Measurements from ENCODE around the gene HOXD12.

The HOXD12 gene

DNA sequence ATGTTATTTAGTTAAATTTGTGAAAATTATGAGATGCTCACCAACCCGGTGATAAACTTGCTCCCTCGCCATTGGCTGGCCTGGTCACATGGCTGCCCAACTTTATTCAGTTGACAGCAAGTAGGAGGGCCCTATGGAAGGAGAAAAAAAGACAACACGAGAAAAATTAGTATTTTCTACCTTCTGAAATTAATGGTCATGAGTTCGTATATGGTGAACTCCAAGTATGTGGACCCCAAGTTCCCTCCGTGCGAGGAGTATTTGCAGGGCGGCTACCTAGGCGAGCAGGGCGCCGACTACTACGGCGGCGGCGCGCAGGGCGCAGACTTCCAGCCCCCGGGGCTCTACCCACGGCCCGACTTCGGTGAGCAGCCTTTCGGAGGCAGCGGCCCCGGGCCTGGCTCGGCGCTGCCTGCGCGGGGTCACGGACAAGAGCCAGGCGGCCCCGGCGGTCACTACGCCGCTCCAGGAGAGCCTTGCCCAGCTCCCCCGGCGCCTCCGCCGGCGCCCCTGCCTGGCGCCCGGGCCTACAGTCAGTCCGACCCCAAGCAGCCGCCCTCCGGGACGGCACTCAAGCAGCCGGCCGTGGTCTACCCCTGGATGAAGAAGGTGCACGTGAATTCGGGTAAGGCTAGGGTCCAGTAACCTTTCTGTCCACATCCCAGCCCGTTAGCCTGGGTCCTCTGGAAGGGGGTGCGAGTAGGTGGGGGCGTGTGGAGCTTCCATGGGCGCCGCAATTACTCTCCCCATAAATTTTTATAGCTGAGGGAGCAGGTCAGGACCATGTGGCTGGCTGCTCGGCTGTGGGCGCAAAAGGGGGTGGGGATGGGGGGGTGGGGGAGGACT lies 52.1 kb downstream of the HOXD12 start, which contains the start of gene HOXD4:
HOXD4 (plus strand) TSS at position 109 of the 846 bp plus-strand sequence; CDS start at position 193, 84 bp downstream.
- no peak for DNase-seq
